ENCODE data around the gene MSI1.

Gene MSI1

DNA sequence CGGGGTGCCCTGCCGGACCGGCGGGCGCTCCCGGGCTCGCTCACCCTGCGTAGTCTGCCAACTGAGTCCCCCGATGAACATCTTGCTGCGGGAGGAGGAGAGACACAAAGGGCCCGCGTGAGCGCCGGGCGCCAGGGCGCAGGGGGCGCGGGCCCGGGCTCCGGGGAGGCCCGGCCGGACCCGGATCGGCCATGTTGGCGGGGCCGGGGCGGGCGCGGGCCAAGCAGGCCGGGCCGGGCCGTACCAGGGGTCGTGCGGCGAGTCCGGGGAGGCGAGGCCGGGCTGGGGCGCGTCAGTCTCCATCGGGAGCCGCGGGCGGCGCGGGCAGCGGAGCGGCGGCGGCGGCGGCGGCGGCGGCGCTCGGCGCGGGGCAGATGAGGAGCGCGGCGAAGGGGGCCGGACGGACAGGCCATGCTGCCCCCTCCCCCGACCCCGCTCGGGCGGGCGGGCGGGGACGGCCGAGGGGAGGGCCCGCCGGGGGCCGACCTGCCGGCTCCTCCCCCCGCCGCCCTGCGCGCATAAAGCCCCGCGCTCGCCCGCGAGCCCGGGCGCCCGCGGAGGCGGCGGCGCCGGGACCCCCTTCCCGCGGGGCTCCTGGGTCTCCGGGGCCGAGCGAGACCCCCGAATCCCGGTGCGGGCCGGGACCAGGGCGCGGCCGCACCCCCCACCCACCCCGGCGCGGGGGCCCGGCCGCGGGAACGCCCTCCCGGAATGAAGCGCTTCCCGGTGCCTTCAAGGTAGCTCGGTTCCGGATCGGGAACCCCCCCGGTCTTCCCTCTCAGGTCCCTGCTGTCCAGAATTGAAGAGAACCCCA lies at the start of gene MSI1:
Gene MSI1 (minus strand): TSS at position 376 of the 814 bp plus-strand sequence. CDS start 73 bp downstream, at position 303.
- DNase-seq, result no peak

DNA sequence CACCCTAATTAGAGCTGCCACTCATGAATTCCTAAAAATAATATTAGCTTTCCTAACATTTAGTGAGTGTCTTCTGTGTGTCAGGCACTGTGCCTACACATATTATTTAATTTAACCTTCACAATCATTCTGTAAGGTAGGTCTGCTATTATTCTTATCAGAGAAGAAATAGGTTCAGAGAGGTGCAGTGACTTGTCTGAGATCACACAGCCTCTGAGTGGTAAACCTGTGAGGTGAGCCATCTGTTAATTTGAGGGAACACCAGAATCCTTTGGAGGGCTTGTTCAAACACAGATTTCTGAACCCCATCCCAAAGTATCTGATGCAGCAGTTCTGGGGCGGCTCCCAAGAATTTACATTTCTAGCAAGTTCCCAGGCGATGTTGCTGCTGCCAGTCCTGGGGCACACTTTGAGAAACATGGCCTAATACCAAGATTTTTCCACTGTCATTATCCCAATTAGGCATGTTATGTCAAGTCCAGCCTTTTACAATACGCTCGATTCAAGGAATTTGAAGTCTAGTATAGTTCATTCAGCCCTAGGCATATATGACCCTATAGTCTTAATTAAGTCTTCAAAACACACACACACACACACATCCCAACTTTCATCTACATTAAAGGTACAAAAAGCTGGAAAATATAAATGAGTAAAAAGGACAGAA lies 49.1 kb upstream of the MSI1 start:
- no peak for DNase-seq

DNA sequence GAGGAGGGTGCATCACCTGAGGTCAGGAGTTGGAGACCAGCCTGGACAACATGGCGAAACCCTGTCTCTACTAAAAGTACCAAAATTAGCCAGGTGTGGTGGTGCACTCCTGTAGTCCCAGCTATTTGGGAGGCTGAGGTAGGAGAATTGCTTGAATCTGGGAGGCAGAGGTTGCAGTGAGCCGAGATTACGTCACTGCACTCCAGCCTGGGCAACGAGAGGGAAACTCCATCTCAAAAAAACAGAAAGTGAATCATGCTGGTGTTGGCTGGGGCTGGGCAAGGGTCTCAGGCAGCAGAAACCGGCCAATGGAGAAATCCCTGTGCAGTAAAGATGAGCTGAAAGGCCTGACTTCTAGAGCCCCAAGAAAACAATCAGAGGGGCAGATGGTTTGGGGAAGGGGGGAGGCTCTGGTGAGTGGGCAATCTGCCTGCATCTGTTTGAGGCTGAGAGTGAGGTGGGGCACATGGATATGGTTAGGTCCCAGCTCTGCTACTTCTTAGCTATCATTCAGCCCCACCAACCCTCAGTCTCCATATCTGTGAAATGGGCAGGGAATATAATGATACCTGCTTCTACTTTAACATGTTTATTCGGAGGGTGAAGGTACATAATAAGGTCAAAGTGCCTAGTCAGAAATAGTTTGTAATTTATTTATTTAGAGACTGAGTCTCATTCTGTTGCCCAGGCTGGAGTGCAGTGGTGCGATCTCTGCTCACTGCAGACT lies 47.7 kb upstream of the MSI1 start:
- no peak for DNase-seq

DNA sequence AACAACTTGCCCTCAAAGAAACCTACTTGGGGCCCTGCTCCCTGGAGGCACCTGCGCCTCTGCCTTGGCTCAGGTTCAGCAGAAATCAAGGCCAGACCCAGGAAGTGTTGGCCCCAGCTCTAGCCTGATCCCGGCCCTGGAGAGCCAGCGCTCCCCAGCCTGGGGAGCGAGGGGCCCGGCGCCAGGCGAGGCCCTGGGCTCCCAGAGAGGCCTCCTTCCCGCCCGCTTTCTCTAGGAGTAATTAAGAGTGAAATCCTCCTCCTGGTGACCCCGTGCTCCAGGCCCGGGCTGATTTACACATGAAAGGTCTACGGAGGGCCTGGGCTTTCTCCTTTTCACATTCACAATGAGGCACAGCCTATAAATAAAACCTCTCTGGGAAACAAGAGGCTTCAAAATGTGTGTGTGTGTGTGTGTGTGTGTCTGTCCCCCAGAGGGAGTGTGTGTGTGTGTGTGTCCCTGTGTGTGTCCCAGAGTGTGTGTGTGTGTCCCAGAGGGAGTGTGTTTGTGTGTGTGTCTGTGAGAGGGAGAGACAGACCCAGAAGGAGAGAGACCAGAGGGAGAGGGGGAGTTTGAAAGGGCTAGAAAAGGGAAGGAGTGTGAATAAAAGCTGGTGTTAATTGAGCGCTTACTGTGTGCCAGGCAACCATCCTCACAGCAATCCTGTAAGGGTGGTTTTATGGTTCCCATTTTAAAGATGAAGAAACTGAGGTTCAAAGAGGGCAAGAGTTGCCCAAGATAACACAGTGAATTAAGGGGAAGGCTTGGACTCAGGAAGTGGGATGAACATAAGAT lies 45.1 kb upstream of the MSI1 start:
- no peak for DNase-seq

DNA sequence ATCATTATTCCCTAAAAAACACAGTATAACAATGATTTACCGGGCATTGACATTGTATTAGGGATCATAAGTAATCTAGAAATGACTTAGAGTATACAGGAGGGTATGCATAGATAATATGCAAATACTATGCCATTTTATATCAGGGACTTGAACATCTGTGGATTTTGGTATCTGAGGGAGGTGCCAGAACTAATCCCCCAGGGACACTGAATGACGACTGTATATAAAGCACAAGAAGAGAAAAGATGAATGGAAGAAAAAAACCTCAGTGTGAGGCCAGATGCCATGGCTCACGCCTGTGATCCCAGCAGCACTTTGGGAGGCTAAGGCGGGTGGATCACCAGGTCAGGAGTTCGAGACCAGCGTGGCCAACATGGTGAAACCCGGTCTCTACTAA lies 43.5 kb upstream of the MSI1 start:
- DNase-seq, result no peak

DNA sequence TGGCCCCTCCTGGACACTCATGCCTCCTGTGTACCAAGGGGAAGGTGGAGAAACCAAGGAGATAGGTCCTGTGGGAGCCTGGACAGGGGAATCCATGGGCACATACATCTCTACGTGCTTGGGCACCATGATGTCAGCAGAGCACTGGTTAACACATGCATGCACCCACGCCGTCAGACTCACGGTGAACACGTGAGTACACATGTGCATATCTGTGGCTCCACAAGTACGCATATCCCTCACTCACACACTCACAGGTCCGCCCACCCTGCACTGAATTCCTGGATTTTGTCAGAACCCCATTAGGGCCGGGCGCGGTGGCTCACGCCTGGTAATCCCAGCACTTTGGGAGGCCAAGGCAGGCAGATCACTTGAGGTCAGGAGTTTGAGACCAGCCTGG lies 39.8 kb upstream of the MSI1 start:
- no peak for DNase-seq

DNA sequence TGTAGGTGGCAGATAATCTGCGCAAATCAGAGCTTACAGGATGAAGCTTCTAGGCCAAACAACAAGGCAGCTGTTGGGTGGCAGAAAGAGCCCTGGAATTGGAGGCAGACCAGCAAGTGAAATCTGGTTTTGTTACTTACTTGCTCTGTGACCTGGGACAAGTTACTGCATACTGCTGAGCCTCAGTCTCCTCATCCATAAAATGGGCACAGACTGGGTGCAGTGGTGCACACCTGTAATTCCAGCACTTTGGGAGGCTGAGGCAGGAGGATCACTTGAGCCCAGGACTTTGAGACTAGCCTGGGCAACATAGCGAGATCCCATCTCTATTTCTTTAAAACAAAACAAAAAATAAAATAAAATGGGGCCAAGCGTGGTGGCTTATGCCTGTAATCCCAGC lies 37.6 kb upstream of the MSI1 start:
- no peak for DNase-seq

DNA sequence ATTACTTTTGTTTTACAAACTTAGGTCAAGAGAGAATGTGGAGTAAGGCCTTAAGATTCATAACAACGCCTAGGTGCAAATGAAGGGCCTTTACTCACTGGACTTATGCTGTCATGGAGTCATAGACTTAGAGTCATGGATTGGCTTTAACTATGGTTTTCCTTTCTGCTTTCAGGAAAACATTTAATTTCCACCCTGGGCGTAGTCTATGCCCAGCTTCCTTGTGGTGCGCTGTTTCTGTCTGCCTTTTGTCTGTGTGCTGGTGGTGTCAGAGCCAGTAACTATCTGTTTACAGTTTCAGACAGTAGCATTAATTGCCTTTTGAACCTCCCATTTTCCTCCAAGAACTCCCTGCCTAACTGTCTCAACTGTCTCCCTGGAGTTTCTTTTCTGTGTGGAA lies 37.1 kb upstream of the MSI1 start:
- DNase-seq, result no peak

DNA sequence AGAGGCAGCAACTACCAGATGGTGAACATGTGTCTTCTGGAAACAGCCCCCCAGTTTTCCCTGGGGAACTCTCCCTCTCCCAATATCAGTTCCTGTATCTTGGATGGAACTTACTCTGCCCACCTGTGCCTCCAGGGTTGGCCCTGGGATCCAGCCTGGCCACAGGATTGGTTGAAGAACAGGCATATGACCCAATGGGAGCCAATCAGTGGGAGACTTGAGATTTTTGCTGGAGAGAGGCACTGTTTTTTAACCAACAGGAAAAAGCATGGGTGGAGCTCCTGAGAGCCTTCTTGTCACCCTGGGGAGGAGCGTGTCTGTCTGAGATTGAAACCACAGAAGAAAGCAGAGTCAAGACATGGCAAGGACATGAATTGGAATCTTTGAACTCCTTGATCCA lies 35.3 kb upstream of the MSI1 start:
- no peak for DNase-seq

DNA sequence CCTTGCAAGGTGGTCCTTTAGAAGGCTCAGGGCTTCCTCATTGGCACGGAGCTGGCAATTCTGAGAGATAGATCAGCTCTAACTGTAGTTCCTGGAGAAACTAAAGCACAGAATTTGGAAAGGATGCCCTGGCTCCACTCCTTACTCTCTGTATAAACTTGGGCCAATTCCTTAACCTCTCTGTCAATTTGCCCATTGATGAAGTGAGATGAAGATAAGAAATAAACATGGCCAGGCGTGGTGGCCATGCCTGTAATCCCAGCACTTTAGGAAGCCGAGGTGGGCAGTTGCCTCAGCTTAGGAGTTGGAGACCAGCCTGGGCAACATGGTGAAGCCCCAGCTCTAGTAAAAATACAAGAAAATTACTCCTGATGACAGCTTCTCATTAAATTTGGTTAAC lies 34.9 kb upstream of the MSI1 start:
- DNase-seq, result no peak

DNA sequence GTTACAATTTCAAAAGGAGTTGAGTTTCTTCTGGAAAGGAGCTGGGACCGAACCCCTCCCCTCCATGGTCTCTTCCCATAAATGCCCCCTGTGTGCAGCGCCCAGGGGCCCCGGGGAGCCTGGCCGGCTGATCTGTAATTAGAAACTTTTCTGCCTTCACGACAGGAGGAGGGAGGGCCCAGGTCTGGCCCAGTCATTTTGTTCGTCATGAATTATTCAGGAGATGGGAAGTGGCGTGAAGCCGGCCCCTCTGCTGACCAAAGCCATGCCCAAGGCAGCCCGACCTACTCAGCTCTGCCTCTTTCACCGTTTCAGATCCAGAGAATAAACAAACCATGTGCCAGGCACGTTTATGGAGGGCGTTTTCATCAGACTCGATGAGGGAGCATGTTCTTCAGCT lies 33.3 kb upstream of the MSI1 start:
- no peak for DNase-seq

DNA sequence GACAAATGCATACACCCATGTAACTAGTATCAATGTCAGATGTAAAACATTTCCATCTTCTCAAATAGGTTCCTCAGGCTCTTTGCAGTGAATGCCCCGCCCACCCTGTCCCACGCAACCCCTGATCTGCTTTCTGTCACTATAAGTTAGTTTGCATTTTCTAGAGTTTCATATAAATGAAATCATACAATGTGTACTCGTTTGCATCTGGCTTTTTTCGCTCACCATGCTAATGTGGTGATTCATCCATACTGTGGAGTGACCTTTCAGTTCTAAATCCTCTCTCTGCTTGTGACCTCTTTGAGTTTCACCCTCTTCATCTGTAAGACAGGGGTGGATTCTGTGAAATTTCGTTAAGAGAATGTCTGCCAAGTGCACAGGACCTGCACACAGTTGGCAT lies 30.6 kb upstream of the MSI1 start:
- DNase-seq, result no peak

DNA sequence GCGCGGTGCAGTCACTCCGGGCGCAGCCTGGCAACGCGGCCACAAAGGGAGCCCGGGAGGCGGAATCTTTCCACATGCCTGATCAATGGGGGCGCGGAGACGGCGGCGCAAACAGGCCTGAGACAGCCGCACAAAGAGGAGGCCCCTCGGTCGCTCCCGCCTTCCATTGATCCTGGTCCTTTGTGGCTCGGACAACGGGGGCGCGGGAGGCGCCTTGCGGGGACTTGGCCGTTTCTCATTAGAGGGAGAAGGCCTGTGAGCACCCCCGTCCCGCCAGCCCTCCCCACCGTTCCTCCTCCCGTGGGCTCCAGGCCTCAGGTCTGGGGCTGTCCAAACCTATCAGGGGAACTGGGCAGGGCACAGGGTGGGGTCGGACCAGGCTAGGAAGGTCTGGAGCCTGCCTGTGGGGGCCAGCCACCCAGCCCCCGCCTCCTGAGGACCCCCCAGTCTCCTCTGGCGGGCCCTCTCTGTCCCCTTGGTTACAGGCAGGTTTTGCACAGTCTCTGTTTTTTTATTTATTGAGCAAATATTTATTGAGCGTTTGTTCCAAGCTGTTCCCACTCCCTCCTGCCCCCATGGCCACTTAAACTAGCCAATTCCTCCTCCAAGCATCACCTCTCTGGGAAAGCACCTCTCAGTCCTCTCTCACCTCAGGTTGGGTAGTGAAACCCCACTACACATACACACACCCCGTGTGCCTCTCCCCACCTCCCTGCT lies 29.0 kb upstream of the MSI1 start:
- no peak for DNase-seq

DNA sequence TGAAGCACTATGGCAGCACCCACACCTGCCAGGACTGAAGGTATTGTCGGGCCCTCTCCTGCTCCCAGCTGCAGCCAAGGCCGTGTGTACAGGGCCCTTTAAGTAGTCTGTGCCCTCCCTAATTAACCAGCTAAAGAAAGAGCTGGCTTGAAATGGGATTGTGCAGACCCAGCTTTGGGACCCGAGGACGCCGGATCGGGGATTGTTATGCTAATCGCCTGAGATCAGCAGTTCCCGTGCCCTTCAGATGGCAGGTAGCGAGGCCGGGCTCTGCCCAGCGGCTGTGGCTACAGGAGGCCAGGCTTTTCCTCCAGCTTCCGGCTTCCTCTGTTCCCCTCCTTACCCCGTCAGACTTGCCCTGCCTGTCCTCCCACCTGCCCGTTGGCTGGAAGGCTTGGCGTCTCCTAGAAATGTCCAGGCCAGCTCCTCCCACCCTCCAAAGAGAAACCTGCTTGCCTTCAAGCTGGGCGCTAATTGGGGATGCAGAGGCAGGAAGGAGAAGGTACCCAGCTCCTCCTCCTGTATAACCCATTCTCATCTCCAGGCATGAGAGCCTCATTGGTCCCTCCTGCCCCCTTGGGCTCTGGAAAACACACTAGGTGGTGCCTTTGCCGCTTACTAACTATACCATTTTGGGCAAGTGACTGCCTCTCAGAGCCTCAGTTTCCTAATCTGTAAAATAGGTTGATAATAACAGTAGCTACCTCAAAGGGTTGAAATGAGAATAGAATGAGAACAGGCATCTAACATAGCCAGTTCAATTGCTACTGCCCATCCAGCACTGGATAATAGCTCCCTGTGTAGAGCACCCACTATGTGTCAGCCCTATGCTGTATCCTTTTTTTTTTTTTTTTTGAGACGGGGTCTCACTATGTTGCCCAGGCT lies 25.8 kb upstream of the MSI1 start:
- DNase-seq, result no peak

DNA sequence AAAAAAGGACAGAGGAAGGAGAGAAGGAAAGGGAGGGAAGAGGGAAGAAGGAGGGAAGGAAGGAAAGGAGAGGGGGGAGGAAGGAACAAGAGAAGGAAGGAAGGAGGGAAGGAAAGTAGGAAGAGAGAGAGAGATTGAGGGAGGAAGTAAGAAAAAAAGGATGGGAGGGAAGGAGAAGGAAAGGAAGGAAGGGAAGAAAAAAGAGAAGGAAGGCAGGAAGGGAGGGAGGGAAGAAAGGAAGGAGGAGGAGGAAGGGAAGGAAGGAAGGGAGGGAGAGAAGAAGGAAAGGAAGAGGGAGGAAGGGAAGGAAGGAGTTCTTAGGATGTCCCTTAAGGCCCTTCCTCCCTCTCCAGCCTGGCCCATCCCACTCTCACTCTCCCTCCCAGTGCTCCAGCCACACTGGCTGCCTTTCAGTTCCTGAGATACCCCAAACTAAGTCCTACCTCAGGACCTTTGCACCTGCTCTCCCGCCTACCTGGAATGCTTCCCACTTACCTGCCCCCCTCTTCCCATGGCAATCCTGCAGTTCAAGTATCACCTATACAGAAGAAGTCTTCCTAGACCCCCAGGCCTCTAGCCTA lies 21.7 kb upstream of the MSI1 start:
- no peak for DNase-seq

DNA sequence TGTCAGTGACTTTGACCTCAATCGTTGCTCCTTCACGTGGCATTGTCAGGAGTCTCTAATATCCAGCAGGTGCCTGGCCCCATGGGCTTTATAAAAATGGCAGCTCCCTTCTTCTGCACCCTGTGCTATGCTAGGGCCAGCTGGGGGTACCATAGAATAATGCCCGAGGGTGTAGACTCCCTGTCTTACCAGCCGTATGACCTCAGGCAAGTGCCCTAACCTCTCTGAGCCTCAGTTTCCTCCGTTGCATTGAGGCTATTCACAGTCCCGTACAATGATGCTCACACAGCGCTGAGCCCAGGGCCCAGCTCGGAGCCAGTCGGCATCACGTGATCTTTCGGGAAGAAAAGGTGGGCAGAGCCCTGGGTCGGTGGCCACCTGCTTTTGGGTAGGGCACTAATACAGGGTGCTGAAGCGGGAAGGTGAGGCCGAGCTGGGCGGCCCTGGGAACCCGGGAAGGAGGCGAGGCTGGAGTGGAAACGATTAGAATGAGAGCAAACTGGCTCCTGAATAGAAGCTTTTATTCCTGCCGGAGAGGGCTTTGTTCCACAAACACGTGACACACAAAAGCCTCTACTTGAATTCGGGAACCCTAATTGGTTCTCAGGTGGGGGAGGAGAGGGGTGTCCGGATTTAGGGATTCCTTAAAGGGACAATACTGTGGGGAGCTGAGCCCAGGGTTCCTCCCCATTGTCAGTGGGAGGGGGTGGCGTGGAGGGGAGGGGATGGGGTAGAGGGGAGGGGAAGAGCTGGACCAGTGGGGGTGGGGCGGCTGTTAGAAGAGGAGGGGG lies 19.9 kb upstream of the MSI1 start:
- DNase-seq, result no peak

DNA sequence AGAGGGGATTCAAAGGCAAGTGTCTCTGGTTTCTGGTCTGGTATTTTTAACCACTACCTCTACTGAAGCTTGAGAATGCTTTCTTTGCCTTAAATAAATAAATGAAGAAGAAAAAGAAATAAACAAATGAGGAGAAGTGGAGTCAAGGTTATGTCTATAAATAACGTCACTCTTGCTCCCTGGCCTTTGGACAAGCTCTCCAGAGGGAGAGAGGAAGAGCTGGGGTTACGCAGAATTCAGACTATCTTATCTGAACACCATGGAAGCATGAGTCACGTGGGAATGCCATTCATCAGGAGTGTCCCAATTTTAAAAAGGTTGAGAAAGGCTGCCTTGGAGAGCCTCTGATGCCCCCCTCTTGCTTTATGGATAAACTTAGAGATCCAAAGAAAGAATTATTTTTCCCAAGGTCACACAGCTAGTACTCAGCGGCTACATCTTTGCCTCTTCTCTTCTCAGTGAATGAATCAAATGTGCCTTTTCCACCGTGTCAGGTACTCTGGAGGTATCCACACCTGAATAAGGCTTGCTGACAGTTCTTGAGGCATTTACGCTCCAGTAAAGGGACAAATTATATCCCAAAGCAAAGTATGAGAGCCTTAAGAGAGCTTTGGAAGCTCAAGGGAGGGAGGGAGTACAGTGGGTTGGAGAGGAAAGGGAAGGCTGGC lies 12.9 kb upstream of the MSI1 start:
- no peak for DNase-seq

DNA sequence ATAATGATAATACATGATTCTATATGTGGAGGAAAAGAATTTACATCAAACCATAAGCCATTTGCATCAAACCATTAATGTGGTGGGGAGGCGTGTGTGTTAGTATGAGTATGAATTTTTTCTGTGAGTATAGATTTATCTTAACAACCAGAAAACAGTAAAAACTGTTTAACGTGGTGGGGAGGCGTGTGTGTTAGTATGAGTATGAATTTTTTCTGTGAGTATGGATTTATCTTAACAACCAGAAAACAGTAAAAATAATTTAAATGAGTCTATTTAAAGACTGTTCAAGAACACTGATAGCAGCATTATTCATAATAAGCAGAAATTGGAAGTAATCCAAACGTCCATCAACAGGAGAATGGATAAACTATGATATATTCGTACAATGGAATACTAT lies 9.1 kb upstream of the MSI1 start:
- no peak for DNase-seq

DNA sequence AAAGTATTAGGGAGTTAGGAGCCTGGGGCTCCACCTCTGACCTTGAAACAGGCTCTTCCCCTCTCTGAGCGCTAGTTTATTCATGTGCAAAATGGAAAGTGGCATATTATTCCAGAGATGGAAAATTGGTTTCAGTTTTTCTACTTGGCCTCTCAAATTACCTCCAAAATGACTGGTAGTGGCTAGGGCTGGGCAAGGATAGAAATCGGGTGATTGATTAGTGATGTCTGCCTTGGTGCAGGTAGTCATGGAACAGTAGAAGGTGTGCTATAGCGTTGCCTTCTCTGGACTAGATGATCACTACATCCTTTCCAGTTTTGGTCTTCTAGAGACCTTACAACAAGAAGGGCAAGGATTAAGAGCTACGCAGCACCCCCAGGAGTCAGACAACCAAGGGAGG lies 8.6 kb upstream of the MSI1 start:
- DNase-seq, result no peak

Measured in CD4-positive, alpha-beta T cell treated with Interleukin-6 for 4 hours (primary cell).